ENCODE data around the gene LRRFIP1.

The LRRFIP1 gene

DNA sequence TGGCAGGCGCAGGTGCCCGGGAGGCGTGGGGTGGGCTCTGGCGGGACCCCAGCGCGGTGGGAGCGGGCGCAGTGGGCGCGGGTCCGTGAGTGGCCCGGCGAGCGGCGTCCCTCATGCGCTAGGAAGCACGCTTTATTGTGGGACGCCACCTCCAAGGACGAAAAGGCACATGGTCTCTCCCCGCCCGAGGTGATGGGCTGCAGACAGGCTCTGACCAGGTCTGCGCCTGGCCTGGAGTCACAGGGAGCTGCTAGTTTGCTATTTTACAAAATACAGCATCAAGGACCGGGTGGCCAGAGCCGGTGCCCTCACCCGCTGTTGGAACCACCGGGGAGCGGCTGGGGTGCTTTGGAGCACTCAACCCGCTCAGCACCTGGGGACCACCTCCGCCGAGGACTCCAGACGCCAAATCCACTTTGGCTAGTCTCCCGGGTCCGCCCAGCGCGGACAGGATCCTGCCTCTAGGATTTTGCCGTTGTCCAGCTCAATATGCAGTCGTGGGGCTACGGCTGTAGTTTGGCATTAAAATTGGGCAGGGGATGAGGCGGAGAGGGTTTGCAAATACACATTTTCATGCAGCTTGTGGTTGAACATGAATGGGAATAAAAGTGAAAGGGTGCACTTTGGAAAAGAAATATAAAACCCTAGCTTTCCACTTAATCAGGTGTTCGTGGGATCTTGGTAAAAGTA is 65.4 kb downstream of the LRRFIP1 start:
- no peak for TF ChIP-seq CTCF (conservative IDR thresholded peaks at IDR 0.05; ENCODE audit: low read length)
- DNase-seq (ENCODE audit: low read depth): no peak
- peak overlapping the region; percentile 85 for H3K4me3 ChIP-seq (ENCODE audit: low read length)

GRCh38 chr2:237693291-237693994 is 66.1 kb downstream of the LRRFIP1 start:
- no peak for TF ChIP-seq CTCF (conservative IDR thresholded peaks at IDR 0.05; ENCODE audit: low read length)
- H3K4me3 ChIP-seq (ENCODE audit: low read length): peak overlapping the region; percentile 85
- peak; percentile 75 for DNase-seq (ENCODE audit: low read depth)

GRCh38 chr2:237694415-237695194 is 67.2 kb downstream of the LRRFIP1 start:
- no peak for DNase-seq (ENCODE audit: low read depth)
- no peak for TF ChIP-seq CTCF (conservative IDR thresholded peaks at IDR 0.05; ENCODE audit: low read length)
- peak overlapping the region; percentile 85; the same call in 1 of the 2 replicates for H3K4me3 ChIP-seq (ENCODE audit: low read length)

DNA sequence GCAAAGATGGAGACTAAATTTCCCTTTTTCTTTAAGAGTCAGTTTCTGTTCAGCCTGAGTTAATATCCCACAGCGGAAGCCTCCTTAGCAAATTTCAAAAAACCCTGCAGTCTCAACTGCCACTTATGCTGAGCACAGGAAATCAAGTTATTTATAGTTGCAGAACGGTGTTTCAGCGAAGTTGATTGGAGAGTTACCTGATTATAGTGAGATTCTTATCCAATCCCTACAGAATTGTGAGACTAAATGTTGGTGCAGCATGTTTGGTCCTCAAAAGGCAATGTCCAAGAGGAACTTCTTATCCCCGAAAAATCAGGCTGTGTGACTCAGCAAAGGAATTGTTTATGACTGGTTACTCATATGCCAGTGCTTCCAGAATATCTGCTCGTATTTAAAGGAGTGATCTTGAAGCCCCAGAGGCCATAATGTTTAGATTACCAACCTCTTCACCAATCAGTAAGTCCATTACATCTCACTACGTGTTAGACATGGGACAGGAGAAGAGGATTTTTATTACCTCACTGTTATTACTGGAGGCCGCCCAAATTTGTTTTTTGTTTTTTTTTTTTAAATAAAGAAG is 67.9 kb downstream of the LRRFIP1 start:
- H3K4me3 ChIP-seq (ENCODE audit: low read length): no peak overlapping the region
- DNase-seq (ENCODE audit: low read depth): peak; percentile 85
- no peak for TF ChIP-seq CTCF (conservative IDR thresholded peaks at IDR 0.05; ENCODE audit: low read length)

GRCh38 chr2:237696461-237696860 is 69.1 kb downstream of the LRRFIP1 start:
- DNase-seq (ENCODE audit: low read depth): no peak
- no peak overlapping the region for H3K4me3 ChIP-seq (ENCODE audit: low read length)
- no peak for TF ChIP-seq CTCF (conservative IDR thresholded peaks at IDR 0.05; ENCODE audit: low read length)

GRCh38 chr2:237697586-237698357 is 70.4 kb downstream of the LRRFIP1 start:
- DNase-seq (ENCODE audit: low read depth): no peak
- no peak for TF ChIP-seq CTCF (conservative IDR thresholded peaks at IDR 0.05; ENCODE audit: low read length)
- no peak overlapping the region for H3K4me3 ChIP-seq (ENCODE audit: low read length)
